ENCODE results near the gene MAML2. TPM values are rescaled to one million over a fixed set of nuclear protein-coding genes. Genes with fewer than 3 reads are reported as not detected.
A peak's percentile ranks its signal among the peaks of the same experiment; 100 is the strongest.

The MAML2 gene
- total and polyA plus RNA-seq, 2 donors, result 7.9 to 25.6 TPM

- Histone ChIP-seq H3K4me1 (ENCODE audit: insufficient read depth) (no peaks in the 10 kb centered on the region), H3K27ac (ENCODE audit: low read depth) (no peak overlapping the region), H3K4me3 (ENCODE audit: low read depth, low read length) (no peak overlapping the region), H3K36me3 (ENCODE audit: insufficient read depth) (peaks cover 7% of the 10 kb centered on the region)
- no peak for DNase-seq (ENCODE audit: extremely low spot score)
- WGBS, result 81% methylated on average over 3 of the region's 3 CpGs
Measured at GRCh38 chr11:96358321-96358720, 15.3 kb upstream of the MAML2 start.

- no peaks in the 10 kb centered on the region for H3K4me1 ChIP-seq (ENCODE audit: insufficient read depth)
- H3K36me3 ChIP-seq (ENCODE audit: insufficient read depth), result peaks cover 7% of the 10 kb centered on the region
- 96% methylated on average over 1 of the region's 1 CpG for WGBS
- H3K27ac ChIP-seq (ENCODE audit: low read depth), result no peak overlapping the region
- H3K4me3 ChIP-seq (ENCODE audit: low read depth, low read length), result no peak overlapping the region
- DNase-seq (ENCODE audit: extremely low spot score), result no peak
Measured at GRCh38 chr11:96357794-96358193, 14.8 kb upstream of the MAML2 start.

DNA sequence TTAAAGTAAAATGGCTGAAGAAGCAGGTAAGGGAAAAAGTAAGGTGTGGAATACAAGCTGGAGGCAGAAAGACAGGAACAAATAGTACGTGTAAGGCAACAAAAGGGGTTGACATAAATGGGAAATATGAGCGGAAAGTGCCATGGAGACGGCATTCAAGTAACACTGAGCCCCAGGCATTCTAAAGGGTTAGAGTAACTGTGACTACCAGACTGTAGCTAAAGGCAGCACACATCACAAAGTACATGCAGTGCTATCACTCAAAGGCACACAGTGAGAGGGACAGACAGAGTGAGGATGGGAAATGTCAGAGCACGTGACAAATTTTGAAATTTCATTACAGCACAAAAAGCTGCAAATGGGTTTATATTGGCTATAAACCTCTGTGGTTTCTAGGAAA, 13.9 kb upstream of the MAML2 start:
- H3K36me3 ChIP-seq (ENCODE audit: insufficient read depth), result peaks cover 7% of the 10 kb centered on the region
- no peaks in the 10 kb centered on the region for H3K4me1 ChIP-seq (ENCODE audit: insufficient read depth)
- DNase-seq (ENCODE audit: extremely low spot score), result no peak
- no peak overlapping the region for H3K4me3 ChIP-seq (ENCODE audit: low read depth, low read length)
- no peak overlapping the region for H3K27ac ChIP-seq (ENCODE audit: low read depth)
- 96% methylated on average over 4 of the region's 4 CpGs for WGBS

GRCh38 chr11:96342014-96342960, 708 bp downstream of the MAML2 start:
- WGBS, result under 1% methylated on average over 13 of the region's 13 CpGs
- H3K4me1 ChIP-seq (ENCODE audit: insufficient read depth), result peaks cover 3% of the 10 kb centered on the region
- no peak for DNase-seq (ENCODE audit: extremely low spot score)
- H3K4me3 ChIP-seq (ENCODE audit: low read depth, low read length), result peak overlapping the region; percentile 67
- H3K36me3 ChIP-seq (ENCODE audit: insufficient read depth), result no peaks in the 10 kb centered on the region
- H3K27ac ChIP-seq (ENCODE audit: low read depth), result peak overlapping the region; percentile 6

DNA sequence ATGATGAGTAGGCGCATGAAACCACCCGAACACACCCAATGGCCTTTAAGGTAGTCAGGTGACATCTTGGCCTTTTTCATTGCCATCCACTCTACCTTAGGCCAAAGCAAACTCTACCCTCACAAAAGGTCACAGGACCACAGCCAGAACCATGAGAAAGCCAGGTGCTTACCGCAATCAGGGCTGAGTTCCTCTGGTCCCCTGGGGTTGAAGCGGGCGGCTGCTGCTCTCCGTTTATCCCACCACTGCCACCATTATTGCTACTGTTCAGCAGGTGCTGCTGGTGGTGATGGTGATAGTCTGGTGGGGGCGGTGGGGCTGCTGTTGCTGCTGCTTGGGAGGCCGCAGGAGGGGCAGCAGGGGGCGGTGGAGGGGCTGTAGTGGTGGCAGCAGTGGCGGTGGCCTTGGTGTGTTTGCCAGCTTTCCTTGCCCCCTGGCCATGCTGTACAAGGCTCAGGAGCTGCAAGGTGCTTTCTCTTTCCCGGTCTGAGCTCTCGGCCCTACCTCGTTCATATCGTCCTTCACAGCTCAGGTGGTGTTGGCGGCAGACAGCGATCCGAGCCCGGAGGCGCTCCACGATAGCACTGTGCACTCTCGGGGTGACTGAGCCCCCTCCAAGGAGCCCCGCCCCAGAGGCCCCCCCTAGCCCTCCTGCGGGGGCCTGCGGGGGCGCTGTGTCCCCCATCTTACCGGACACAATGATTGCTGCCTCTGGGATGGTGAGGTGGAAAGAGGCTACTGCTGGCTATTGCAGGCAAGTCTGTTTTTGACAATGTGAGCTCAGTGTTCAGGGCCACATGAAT, 1.6 kb downstream of the MAML2 start:
- 20% methylated on average over 26 of the region's 26 CpGs for WGBS

GRCh38 chr11:96340555-96340885, 2.5 kb downstream of the MAML2 start:
- no peak for DNase-seq (ENCODE audit: extremely low spot score)
- Histone ChIP-seq H3K27ac (ENCODE audit: low read depth) (no peak overlapping the region), H3K4me1 (ENCODE audit: insufficient read depth) (peaks cover 3% of the 10 kb centered on the region), H3K36me3 (ENCODE audit: insufficient read depth) (no peaks in the 10 kb centered on the region), H3K4me3 (ENCODE audit: low read depth, low read length) (peak overlapping the region; percentile 67)
- WGBS, result 49% methylated on average over 4 of the region's 4 CpGs

More for the DNA sequence above, 1.6 kb downstream of the MAML2 start:
- no peaks in the 10 kb centered on the region for H3K36me3 ChIP-seq (ENCODE audit: insufficient read depth)
- H3K4me1 ChIP-seq (ENCODE audit: insufficient read depth), result peaks cover 3% of the 10 kb centered on the region
- H3K27ac ChIP-seq (ENCODE audit: low read depth), result peak overlapping the region; percentile 55
- no peak for DNase-seq (ENCODE audit: extremely low spot score)
- H3K4me3 ChIP-seq (ENCODE audit: low read depth, low read length), result peak overlapping the region; percentile 67

DNA sequence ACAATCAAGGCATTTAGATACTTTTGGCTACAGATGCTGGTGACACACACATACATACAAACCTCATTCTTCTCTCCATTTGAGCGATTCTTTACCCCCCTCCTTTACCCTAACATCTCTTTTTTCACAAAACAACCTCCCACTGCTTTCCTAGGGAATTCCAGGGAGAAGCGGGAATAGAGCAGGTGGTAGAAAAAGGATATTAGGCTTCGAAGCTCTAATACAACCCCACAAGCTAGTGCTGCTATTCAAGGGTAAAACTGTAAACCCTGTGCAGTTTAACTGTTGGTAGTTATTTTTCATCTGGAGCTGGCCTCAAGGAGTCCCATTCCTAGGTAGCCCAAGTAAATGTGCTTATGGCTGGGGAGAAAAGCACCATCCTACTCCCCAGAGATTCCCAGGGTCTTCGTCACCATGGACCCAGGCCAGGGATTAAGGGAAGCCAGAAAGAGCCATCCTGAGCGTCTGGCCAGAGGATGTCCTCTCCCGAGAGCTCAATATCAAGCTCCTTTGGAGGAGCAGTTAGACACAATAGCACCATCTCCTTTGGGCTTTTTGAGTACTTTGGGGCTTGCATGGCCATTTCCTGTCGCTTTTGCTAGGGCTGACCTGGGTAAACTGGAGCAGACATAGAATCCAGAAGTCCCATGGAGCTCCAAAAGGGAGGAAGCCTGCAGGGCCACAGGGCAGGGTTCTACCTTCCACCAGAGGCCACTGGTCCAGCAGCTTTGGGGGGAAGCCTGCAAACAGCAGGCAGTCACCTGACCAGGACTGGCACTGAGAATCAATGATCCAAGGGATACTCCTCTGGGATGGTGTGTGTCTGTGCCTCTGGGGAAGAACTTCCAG, 3.1 kb downstream of the MAML2 start:
- Histone ChIP-seq H3K4me1 (ENCODE audit: insufficient read depth) (peaks cover 3% of the 10 kb centered on the region), H3K36me3 (ENCODE audit: insufficient read depth) (no peaks in the 10 kb centered on the region), H3K4me3 (ENCODE audit: low read depth, low read length) (peak overlapping the region; percentile 29), H3K27ac (ENCODE audit: low read depth) (no peak overlapping the region)
- 42% methylated on average over 7 of the region's 7 CpGs for WGBS
- DNase-seq (ENCODE audit: extremely low spot score), result no peak

DNA sequence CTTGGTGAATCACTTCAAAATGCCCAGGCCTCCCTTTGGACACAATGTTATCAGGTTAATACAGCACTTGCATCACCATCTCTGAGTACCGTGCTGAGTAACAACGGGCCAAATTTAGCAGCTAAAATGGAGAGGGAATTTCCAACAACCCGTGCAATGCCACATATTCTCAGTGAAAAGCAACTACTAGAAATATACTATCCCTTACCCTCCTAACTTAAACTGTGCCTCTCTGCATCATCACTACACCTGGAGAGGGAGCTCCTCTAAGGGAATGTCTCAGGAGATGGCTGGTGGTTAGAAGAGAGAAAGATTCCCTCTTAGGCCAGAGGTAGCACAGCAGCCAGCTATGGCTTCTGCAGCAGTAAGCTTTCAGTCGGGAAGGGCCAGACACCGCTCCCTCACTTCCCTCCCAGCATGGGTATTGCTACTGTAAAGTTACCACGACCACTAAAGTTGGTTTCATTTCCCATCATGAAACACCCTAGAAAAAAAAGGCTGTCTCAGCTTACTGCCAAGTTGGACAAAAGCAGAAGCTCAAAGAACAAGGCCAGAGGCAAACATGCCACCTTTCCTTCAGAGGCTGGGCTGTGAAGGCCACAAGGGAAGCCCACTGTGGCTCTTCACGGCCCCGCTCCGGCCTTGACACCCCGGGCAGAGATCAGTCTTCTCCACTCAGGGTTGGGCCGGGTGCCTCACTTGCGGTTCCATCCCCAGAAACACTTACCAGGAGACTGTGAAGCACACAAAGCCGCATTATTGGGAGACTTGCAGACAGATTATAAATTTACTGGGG, 3.9 kb downstream of the MAML2 start:
- H3K27ac ChIP-seq (ENCODE audit: low read depth), result peak overlapping the region; percentile 56
- no peaks in the 10 kb centered on the region for H3K36me3 ChIP-seq (ENCODE audit: insufficient read depth)
- peaks cover 3% of the 10 kb centered on the region for H3K4me1 ChIP-seq (ENCODE audit: insufficient read depth)
- DNase-seq (ENCODE audit: extremely low spot score), result no peak
- 18% methylated on average over 13 of the region's 13 CpGs for WGBS
- H3K4me3 ChIP-seq (ENCODE audit: low read depth, low read length), result peak overlapping the region; percentile 29

DNA sequence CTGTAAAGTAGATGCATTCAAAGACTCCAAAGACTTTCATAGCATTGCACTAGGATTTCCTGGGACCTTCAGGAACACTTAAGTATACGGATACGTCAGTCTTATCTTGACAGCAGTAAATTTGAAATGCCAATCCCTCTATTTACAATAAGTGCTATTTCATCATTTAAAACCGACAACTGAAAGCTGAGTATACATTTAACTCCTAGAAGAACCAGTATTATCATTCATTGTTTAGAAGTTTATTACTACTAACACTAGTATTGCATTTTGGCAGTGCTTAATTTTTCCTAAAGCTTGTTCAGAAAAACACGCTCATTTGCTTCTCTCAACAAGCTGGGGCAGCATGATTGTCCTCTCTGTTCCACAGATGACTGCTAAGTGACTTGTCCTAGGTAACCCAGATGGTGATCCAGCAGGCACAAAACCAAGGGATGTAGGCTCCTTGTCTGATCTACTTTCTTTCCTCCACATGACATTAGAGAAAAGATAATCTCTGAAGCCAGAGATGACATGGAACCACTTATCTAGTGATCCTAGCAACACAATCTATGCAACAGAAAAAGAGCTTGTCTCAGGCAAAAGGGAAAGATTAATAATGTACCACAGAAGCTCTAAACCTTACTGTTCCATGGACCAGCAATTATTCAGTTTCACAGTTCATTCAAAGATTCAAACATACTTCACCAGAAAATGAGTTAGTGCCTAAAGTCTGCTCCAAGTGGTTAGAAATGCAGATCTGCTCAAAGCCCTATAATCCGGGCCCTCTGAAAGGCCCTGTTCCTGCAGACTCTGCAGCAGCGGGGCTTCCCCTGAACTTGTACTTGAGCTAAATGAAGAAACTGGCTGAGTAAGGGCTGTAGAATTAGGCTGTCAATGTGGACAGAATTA, 5.2 kb downstream of the MAML2 start:
- 33% methylated on average over 6 of the region's 6 CpGs for WGBS
- DNase-seq (ENCODE audit: extremely low spot score), result no peak
- Histone ChIP-seq H3K27ac (ENCODE audit: low read depth) (no peak overlapping the region), H3K4me1 (ENCODE audit: insufficient read depth) (peaks cover 1% of the 10 kb centered on the region), H3K4me3 (ENCODE audit: low read depth, low read length) (no peak overlapping the region), H3K36me3 (ENCODE audit: insufficient read depth) (no peaks in the 10 kb centered on the region)

DNA sequence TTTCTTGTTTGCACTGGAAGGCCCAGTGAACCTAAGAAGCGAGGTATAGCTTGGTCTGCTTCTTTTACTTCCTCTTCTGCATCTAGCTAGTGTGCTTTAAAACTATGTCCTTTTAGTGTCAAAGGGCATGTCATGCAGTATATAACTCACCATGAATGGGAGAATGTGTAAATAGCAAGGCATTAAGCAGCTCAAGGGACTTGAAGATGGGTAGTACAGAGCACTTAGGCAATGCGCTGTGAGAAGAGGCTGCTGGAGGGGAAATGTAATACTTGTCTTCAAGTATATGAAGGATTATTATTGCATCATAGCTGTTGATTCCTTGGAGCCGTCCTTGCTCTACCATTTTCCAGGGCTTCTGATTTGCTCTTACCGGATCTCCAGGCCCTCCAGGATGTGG, 7.6 kb downstream of the MAML2 start:
- H3K27ac ChIP-seq (ENCODE audit: low read depth), result no peak overlapping the region
- WGBS, result 78% methylated on average over 4 of the region's 4 CpGs

GRCh38 chr11:96334219-96334618, 8.8 kb downstream of the MAML2 start:
- no peak for DNase-seq (ENCODE audit: extremely low spot score)
- peaks cover 3% of the 10 kb centered on the region for H3K4me1 ChIP-seq (ENCODE audit: insufficient read depth)
- H3K4me3 ChIP-seq (ENCODE audit: low read depth, low read length), result no peak overlapping the region
- WGBS, result 92% methylated on average over 4 of the region's 4 CpGs
- no peaks in the 10 kb centered on the region for H3K36me3 ChIP-seq (ENCODE audit: insufficient read depth)
- no peak overlapping the region for H3K27ac ChIP-seq (ENCODE audit: low read depth)

More for the DNA sequence above, 7.6 kb downstream of the MAML2 start:
- DNase-seq (ENCODE audit: extremely low spot score), result no peak
- no peak overlapping the region for H3K4me3 ChIP-seq (ENCODE audit: low read depth, low read length)
- H3K36me3 ChIP-seq (ENCODE audit: insufficient read depth), result no peaks in the 10 kb centered on the region
- peaks cover 3% of the 10 kb centered on the region for H3K4me1 ChIP-seq (ENCODE audit: insufficient read depth)

- 67% methylated on average over 4 of the region's 4 CpGs for WGBS
- Histone ChIP-seq H3K4me1 (ENCODE audit: insufficient read depth) (peaks cover 3% of the 10 kb centered on the region), H3K36me3 (ENCODE audit: insufficient read depth) (no peaks in the 10 kb centered on the region), H3K4me3 (ENCODE audit: low read depth, low read length) (no peak overlapping the region), H3K27ac (ENCODE audit: low read depth) (no peak overlapping the region)
- DNase-seq (ENCODE audit: extremely low spot score), result no peak
Measured at GRCh38 chr11:96333191-96333719, 9.7 kb downstream of the MAML2 start.

Data from urinary bladder (tissue), 4 donors.